Activated CD4-positive, CD25-positive, alpha-beta regulatory T cell treated with anti-CD3 and anti-CD28 coated beads, Interleukin-2, amount 50 U/mL, for 24 hours (primary cell): ENCODE measurements around the gene MRPL48.
"Not testable (repeated sequence)": the region's sequence is repeated elsewhere in the genome, so short reads cannot be mapped to it uniquely, and the experiment has no call there.

Experiments
- ATAC-seq, 2 donors: fragments of 150-1000 bp; cut with Tn5 transposase; one replicate each; pipeline ENCODE4 v1.10.0; 2021; ENCODE audit warnings: mild to moderate bottlenecking in 1 of 2, moderate library complexity in 1 of 2

The MRPL48 gene

DNA sequence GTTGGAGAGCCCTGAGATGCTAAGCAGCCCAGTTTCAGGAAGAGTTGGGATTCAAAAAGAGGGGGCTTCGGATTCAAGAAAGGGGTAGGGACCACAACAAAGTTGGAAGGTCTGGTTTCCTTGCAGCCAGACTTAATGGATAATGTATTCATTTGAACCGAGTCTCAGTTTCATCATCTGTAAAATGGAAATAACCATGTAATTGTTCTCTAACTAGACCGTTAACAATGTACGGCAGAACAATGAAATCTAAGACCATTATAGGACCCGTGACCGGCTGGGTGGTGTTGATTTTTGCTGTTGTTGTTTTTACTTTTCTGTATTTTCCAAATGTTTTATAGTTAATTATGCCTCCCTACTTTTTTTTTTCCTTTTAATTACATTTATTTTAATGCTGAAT is 6.4 kb upstream of the MRPL48 start:
- no peak for ATAC-seq

DNA sequence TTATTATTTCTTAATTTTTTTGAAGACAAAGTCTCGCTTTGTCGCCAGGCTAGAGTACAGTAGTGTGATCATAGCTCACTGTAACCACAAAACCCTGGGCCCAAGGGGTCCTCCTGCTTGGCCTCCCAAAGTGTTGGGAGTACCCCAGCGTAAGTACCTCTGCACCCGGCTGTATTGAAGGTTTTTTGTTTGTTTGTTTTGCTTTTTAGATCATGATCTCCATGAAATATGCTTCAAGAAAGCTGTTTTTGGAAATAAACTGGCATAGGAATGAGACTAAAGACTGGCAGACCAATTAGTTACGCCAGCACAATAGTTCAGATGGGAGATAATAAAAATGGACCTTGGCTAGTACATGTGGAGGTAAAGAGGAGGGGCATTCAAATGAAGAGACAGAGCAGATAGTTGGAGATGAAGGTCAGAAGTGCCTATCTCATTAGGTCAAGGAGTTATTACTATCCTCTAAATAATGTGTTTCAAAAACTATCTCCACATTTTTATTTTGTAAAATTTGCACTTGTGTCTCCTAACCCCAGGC is 4.1 kb upstream of the MRPL48 start:
- no peak for ATAC-seq

DNA sequence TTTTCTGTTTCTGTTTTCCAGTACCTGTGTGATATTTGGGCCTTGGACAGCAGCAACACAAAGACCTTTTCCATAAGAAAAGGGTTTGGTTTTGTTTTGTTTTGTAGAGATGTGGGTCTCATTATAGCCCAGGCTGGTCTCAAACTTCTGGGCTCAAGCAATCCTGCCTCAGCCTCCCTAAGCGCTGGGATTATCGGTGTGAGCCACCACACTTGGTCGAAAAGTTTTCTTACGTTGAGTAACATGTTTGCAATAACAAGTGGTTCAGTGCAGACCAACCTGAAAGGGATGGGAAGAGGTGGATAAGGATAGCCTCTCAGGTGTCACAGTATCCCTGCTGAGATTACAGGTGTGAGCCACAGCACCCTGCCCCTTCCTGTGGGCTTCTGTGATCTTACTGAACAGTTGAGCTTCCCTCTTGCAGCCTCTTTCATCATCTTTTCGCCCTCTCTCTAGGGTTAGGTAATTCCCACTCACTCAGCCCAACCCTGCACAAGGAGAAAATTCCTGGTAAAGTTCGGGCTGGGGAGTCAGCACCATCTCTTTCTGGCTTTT is 3.5 kb upstream of the MRPL48 start:
- no peak for ATAC-seq

DNA sequence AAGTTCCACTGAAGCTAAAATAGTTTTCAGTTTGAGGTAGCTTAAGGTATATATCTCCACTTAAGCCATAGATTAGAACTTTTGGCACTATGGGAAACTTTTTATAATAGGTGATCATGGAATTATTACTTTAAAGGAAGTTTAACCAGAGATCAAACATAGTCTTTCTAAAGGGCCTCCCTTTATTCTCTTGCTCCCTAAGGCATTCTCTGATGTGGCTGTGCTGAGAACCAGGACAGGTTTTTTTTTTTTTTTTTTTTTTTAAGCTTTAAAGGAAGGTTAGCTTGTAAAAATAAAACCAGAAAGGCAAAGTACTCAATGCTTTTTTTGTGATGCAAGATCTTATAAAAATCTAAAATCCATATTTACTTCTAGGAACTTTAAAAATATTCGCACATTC is 2.9 kb upstream of the MRPL48 start:
- no peak for ATAC-seq

DNA sequence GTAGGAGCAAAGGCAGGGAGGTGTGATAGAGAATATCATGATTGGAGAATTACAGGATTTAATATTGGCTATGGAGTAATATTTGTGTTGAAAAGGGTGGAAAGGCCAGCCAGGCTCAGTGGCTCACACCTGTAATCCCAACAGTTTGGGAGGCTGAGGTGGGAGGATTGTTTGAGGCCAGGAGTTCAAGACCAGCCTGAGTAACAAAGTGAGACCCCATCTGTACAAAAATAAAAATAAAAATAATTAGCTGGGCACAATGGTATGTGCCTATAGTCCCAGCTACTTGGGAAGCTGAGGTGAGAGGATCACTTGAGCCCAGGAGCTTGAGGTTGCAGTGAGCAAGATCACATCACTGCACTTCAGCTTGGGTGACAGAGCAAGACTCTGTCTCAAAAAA is 2.2 kb upstream of the MRPL48 start:
- not testable (repeated sequence) for ATAC-seq

DNA sequence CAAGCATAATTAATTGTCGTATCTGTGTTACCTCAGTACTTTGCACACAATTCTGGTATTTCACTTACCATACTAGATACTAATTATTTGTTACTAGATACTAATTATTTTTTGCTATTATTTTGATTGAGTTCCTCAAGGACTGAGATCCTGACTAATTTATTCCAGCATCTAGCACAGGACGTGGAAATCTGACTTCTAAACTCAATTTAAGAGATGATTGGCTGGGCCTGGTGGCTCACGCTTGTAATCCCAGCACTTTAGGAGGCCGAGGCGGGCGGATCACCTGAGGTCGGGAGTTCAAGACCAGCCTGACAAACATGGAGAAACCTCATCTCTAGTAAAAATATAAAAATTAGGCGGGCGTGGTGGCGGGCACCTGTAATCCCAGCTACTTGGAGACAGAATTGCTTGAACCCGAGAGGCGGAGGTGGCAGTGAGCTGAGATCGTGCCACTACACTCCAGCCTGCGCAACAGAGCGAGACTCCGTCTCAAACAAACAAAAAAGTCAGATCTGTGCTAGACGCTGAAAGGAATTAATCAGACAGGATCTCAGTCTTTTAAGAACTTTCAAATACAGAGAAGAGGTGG is 527 bp upstream of the MRPL48 start:
- no peak for ATAC-seq

DNA sequence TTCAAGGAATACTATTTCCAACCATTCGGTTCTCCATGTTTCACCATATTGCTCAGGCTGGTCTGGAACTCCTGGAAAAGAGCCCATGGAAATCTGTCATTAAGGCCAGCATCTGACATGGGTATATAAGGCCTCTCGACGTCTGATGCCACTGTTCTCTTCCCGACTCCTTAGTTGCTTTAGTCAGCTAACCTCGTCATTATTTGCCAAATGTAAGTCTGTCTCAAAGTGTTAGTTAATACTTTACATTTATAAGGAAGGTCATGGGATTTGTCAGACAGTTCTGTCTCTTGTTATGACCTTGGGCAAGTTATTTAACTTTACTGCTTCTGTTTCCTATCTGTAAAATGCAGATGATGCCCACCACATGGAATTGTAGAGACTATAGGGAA is 1.6 kb downstream of the MRPL48 start:
- ATAC-seq, result no peak

DNA sequence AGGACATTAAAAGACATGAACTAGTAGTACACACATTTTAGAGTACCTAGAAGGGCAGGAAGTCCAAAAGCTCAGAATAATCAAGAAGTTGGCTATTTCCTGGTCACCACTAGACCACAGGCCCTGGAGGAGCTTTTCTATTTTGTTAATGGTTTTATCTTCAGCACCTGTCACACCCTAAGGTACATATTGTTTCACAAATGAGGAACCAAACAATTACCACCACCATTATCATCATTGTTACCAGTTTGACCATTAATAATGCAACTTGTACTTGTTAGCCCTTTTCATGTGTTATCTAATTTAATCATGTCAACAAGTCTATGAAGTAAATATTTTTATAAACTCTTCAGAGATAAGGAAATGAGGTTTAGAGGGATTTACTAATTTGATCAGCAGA is 4.9 kb downstream of the MRPL48 start:
- no peak for ATAC-seq

DNA sequence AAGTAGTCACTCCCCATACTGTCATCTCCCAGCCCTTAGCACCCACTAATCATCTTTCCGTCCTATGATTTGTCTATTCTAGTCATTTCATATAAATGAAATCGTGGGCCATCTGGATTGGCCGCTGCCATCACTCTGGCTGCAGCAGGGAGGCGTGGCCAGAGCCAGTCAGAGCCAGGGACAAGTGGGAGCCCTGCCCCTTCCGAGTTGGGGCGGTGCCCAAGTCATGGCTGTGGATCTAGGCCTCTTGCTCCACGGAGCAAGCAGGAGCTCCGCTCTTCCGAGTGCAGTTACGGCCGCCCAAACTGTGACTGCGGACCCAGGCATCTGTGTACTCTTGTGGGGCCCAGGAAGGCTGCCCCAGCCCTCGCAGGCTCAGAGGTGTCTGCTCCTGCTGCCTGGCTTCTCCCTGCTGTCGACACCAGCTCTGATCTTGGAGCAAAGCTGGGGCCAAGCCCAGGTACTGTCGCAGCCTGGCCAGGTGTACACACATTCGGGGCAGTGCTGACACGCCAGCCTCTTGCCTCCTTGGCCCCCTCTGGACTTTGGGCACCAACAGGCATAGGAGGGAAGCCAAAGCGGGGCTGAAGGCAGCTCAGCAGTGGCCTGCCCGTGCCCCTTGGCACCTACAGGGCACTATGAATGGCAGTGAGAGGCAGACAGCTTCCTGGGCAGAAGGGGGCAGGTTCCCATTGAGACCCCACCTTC is 8.4 kb downstream of the MRPL48 start:
- no peak for ATAC-seq

DNA sequence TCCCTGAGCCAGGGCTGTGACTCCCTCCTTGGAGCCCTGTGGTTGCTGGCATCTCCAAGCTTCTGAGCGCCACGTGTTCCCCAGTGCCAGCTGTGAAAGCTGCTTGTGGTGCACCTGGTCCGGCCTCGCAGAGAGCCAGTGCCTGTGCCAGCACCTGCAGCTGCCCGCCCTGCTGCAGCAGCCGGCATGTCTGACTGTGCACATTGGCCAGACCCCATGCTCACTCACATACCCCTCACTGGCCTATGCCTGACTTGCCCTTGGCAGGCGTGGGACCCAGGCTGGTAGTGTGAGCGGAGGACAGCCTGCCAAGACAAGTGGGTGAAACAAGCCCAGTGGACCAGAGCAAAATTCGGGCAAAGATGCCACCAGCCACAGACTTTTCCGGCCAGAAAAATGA is 9.8 kb downstream of the MRPL48 start:
- no peak for ATAC-seq

DNA sequence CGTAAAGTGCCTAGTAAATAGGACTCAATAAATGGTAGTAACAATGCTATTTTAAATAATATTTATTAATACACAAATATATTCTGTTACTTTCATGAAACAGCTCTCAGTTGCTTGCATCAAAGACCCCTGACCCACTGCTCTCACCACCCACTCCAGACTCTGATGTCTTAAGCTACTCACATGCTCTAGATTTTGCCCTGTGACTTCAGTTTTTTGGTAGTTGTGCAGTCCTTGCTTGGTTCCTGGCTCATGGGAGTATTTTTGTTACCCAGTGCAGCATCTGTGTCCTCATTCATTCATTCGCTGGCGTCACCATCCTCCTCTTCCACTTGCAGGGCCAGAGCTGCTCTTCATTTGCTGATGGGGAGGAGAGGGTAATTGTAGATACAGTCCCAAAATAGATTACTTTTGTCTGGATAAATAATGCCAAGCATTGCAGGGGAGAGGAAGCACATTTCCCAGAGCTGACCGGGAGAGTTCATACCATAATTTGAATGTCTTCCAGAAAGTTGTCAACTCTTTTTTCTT is 12.7 kb downstream of the MRPL48 start:
- no peak for ATAC-seq

DNA sequence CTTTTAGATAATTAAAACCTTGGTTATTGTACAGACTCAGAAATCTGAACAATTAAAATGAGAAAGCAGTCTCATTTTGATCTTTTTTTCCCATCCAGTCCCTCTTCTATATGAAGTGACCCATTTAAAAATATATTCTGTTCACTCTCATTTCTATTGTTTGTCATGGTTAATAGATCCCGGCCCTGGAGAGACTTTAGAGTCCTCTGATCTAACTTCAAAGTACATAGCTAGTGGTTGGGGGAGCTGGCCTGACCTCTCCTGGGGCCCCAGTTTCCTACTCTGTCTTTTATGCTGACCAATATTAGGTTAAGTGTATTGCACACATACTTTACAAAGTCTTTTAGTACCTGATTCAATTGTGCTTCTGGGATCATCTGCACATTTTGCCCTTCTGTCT is 13.5 kb downstream of the MRPL48 start:
- no peak for ATAC-seq

DNA sequence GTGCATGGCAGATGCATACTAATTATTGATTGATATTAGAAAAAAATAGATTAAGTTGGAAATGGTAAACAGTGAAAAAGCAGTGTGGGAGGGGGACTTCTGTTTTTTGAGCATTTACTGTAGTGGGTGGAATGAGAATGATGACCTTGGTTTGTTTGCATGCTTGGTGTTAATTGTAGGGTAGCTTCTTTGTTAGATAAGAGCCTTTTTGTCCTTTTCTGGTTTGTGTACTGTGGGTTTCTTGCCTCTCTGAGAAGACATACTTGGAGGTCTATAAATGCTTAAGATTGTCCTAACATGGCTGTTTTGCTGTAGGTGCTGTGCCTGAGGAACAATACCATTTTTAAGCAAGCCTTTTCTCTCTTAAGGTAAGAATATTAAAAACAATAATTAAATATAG is 17.0 kb downstream of the MRPL48 start:
- ATAC-seq, result no peak

DNA sequence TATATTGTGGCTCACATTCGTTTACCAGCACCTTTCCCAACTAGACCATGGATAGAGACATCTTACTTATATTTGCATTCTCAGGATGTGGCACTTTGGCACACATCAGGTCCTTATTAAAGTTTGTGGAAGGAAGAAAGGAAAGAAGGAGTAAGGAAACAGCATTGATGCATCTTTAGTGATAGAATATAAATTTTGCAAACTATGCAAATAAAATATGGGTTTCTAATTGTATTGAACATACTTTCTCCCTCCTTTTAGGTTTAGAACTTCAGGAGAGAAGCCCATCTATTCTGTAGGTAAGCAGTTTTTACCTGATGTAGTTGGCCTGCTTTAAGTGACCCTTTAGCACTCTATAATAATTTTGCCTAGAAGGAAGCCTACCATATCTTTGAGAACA is 20.4 kb downstream of the MRPL48 start:
- ATAC-seq, result no peak

DNA sequence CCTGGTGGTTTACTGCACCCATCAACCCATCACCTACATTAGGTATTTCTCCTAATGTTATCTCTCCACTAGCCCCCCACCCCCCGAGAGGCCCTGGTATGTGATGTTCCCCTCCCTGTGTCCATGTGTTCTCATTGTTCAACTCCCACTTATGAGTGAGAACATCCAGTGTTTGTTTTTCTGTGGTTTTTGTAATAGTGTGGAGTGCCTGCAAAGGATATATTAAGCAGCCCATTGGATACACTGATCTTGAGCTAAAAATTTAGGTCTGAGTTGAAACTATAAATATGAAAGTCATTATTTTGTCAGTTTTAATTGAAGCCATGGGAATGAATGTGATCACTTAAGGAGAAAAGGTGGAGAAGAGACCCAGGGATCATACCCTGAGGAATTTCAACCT is 23.0 kb downstream of the MRPL48 start:
- no peak for ATAC-seq

DNA sequence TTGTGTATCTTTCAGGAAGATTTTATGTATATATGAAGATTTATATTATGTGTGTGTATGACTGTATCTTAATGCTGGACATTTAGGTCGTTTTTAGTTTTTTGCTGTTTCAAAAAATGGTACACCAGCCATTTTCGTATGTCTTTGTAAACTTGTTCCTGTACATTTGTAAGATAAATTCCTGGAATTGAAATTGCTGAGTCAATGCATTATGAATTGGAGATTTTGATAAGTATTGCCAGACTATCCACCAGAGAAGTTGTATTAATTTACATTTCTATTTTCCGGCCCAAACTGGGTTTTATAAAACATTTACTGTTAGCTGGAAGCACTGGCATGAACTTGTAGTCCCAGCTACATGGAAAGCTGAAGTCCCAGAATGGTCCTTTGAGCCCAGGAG is 24.6 kb downstream of the MRPL48 start:
- no peak for ATAC-seq

DNA sequence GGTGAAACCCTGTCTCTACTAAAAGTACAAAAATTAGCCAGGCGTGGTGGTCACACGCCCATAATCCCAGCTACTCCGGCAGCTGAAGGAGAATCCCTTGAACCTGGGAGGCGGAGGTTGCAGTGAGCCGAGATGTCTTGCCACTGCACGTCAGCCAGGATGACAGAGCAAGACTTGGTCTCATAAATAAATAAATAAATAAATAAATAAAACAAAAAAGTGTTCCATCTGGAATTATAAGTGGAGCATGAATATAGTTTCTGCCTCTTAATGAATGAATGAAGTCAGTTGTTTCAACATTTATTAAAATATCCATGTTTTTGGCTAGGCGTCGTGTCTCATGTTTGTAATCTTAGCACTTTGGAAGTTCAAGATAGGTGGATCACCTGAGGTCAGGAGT is 27.1 kb downstream of the MRPL48 start:
- ATAC-seq, result no peak

DNA sequence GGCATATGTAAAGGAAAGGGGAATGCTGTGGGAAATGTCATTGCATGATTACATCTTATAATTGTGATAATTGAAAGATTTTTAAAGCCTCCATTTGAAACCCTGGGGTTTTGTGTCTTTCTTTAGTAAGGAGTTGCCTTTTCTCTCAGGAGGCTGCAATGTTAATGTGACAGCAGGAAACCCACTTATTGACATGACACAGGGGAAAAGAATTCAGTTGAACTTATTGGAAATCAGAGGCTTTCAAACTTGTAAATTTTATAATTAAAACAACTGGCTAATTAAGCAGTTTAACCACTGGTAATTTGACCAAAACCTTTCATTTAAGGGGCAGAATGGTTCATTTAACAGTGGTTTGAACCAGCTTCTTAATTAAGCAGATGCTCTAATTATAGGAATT is 31.2 kb downstream of the MRPL48 start:
- no peak for ATAC-seq

DNA sequence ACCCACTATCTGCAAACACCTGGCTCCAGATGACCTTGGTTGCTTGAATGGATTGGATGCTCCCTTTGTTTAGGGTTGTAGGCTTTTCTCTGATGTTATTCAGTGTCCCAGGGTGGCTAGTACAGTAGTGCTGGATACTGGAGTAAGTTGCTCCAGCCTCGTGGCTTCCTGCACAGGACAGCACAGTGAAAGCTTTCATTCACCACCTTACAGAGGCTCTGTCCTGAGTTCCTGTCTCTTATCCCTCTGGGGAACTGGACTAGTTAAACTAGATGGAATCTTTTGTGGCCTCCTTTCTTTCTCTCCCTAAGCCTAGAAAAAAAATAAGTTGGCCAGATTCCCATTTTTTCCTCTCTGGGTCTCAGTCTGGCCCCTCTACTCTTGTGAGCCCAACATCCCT is 42.6 kb downstream of the MRPL48 start:
- no peak for ATAC-seq

DNA sequence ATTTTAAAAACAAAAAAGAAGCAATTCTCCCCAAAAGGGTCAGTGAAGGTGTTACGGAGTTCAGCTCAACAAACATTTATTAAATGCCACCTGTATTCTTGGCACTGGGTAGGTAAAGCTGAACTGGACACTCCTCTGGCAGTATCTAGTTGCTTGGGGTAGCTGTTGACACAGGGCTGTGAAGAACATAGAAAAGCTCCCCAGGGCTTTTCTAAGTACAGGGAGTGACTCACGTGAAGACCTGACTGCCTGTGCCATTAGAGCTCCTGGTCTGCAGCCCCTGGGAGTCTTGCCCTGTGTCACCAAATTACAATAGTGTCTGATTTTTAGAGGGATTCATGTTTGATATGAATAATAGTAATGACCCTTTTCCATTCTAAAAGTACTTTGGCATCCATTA is 45.4 kb downstream of the MRPL48 start:
- ATAC-seq, result no peak

DNA sequence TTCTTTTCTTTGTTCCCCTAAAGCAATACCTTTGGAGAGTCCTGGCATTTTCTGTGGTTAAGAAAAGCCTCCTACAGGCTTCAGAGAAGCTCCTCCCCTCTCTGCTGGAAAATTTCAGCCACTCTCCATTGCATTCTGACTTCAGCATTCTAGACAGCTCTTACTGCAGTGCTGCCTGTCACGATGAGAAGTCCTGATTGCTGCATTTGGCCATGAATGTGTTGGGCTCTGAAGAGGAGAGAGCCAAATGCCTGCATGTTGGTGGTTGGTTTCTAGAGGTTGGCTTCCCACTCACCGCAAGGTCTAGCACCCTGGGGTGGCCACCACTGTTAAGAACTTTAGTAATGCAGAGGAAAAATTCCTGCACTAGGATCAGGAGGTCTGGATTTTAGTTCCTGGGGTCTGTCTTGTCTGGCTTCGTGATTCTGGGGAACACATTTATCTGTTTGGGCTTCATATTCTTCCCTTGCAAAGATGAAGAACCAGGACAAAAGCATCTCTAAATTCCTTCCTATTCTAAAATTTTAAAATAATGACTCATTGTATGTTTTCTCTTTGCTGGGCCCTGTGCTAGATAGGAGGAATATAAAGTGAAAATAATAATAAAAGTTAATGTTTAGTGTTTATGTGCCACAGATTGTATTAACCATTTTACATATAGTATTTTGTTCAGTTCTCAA is 50.9 kb downstream of the MRPL48 start:
- ATAC-seq, result no peak

DNA sequence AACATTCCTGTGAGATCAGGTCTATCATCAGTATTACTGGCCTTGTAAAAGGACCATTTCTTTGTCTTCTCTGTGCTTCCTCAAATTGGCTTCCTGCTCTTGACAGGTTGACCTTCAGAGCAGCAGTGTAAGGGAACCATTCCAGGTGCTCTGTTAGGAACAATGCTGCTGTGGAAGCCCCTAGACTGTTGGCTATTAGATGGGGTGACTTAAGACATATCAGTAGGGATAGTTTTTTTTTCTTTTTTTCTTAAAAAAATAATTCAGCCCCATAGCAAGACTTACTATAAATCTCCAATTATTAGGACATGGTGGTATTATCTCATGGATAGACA is 51.4 kb downstream of the MRPL48 start:
- no peak for ATAC-seq

DNA sequence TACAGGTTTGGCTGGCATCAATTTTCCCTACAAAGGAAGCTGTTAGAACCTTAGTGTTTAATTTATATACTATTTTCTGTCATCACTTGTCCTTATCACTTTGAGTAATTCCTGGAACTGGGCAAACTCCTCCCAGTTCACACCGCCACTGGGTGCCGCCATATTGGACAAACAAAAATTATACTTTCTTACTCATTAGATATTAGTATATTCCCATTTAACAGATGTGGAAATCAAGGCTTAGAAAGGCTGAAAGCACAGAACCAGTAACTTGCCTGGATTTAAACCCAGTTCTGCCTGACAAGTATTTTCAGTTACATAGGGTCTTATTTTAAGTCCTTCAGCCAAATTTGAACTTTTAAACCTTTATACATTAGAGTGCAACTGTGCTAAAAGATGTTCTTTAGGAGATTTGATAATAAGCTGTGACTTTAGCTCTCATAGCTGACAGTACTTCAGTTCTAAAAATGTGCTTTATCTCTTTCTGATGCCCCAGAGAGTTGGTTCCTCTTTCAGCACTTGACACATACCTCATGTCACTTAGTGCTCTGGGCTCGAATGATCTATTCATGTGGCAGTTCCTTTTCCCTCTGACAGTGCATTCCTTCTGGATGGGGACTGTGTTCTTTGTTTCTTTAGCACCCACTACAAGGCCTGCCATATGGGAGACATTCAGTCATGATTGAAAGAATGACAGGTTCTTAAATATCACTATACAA is 63.5 kb downstream of the MRPL48 start:
- ATAC-seq, result no peak
